Stimulated activated CD8-positive, alpha-beta memory T cell treated with anti-CD3 and anti-CD28 coated beads, Interleukin-4, amount 100 ng/mL, for 24 hours (primary cell): ENCODE data around the gene PLCB4.

Experiments used
- DNase-seq: peaks from one replicate; pipeline ENCODE4 v3.0.0-alpha.2; 2020; ENCODE audit warnings: low read depth

Gene PLCB4

DNA sequence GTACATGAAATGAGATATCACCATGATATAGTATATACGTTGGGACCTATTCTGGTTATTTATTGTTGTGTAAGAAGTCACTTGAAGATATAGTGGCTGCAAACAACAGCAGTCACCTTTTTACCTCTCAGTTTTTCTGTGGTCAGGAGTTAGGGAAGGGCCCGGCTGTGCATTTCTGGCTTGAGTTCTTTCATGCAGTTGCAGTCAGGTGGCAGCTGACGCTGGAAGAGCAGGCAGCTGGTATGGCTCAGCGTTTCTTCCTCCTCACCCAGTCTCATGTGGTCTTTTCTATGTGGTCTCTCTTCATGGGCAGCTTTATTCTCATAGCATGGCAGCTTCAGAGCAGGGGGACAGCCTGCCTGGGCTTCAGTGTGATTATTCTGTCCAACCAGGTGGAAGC lies 154.4 kb downstream of the PLCB4 start:
- DNase-seq, result no peak

DNA sequence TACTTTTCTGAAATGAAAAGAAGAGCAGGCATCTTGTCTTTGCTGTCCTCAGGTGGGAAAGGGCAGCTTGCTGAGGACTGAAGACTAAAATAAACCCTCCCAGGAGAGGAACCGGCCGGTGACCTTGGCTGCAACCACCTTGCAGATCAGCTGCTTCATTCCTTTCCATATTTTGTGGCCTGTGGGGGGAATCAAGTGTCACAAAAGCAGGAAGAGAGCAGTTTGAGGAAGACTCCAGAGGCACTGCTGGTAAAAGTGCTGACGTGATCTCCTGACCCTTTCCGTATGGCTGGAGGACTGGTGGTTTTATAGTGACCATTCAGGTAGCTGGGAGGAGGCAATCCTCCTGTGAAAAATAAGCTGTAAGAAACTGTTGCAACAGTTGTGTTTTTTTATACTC lies 157.0 kb downstream of the PLCB4 start:
- no peak for DNase-seq

DNA sequence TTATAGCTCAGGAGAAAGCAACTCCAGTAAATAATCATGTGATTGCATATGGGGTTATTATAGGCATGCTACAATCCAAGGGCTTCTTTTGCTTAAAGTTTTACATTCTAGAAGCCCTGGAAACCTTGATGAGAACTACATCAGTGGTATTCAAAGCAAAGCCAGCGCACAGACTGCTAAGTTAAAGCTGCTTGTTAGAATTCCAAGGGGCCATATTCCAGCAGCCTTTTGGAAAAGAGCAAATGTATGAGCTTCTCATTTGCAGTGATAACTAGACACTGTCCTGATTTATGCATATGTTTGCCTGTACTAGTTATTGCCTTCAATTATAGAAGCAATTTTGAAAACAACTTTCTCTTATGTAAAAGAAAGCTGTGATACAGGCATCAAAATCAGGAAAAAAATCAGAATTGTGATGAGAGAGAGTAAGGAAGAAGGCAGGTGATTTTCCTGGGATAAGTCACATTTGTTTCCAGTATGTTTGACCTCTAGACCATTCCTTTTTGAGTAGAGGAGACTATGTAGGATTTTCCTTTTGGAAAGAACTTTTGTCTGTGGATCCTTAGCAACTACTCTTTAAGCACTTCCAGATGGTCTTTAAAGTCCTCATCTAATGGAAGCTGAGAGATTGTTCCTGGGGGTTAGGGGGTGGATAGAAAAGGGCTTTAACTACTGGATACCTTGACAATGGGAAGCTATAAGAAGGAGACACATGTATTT lies 159.2 kb downstream of the PLCB4 start:
- no peak for DNase-seq

DNA sequence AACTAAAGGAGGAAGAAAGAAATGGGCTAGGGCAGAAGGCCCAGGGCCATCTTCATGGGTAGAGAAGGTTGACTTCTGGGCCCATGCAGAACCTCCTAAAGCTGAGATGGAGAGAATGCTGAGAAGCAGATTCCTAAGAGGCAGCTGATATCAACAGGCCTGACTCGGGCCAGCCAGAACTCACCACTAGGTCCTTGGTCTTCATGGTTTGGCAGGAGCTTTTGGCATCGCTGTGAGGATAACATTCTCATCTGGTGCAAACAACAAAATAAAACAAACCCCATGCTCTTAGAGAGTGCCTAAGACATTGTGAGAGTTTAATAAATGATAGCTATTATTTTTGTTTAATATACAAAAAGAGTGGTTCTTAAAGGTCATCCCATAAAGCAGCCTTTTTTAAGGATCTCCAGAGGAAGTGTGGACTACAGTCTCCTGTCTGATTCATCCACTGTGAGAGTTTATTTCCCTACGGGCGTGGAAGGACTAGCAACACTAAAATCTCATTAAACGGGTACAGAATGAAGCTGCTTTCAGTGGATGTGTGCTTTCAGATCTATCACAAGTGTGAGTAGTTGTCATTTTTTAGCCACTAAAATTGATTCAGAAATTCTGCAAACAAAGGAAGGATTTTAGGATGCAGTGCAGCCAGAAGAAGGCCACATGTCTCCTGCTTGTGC lies 160.0 kb downstream of the PLCB4 start:
- no peak for DNase-seq

DNA sequence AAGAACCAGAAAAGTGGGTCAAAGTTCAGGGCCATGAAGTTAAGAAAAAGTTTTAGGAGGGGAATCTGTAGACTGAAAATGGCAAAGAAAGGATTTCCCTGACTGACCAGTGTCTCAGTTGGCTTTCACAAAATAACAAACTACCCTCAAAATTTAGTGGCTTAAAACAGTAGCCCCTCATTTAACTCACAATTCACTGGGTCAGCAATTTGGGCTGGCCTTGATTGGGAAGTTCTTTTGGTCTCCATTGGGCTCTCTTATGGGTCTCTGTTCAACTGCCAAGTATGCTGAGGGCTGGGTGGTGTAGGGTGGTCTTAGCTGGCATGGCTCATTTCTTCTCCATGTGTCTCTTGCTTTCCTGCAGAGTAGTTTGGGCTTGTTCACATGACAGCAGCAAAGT lies 161.5 kb downstream of the PLCB4 start:
- DNase-seq, result no peak

DNA sequence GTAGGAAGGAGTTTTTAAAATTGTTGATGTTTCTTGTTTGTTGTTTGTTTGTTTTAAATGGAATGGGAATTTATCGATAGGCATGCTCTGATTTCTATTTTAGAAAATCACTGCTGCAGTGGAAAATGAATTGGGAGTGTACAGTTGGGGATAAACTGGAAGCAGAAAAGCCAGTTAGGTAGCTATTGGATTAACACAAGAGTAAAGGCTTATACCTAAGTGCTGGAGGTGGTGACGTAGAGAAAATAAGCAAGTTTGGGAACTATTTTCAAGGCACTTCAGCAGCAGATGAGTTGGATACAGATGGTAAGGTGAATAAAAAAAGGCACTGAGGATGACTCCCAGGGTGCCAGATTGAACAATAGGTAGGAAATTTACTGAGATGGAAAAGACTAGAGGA lies 164.9 kb downstream of the PLCB4 start:
- DNase-seq, result no peak

DNA sequence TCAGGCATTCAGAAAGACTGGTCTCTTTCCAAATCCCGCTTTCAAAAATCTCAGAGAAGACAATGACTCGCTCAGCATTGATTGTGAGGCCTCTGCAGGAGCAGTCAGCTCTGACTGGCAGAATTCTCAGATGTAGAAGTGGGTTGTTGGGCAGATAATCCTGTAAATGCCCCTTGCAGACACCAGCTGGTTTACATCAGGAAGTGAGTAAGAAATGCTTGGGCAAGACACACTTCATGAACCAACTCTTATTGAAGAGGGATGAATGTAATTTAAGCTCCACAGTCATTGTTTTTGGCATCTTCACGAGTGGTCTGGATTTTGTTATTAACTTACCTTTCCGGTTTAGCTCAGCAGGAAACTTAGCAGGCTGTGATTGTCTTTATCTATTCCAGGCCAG lies 166.6 kb downstream of the PLCB4 start:
- DNase-seq, result no peak

DNA sequence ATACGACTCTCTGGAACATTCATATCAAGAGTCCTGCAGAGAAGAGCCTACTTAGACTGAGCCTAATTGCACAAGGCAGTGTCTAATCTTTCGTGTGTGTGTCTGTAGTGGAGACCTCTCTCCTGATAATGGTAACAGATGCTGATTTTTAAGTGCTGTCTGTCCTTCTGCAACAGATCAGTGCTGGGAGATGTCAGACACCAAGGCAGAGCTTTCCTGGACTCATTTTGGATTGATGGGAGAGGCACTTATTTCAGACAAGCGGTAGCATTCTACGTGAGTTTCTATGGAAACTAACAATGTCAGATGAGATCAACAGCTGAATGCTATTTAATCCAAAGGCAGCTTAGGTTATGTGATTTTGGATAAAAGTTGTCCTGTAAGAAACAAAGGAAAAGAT lies 167.6 kb downstream of the PLCB4 start:
- DNase-seq, result no peak

DNA sequence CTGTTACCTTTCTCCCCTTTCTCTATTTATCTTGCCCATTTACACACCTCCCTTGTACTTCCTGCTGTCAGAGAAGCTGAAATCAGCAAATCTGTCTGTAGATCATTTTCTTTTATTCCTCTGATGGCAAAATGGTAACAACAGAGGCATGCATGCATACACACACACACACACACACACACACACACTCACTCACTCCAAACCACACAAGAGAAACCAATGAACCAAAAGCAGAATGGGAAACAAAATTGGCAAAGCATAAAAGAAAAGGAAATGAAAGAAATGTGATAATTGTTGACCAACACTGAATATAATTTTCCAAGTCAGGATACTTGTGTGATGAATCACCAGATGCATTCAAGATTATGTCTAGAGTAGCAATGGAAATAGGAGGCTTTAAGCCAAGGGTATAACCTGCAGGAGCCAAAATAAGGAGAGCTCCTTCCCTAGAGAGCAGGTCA lies 172.4 kb downstream of the PLCB4 start:
- DNase-seq, result no peak

DNA sequence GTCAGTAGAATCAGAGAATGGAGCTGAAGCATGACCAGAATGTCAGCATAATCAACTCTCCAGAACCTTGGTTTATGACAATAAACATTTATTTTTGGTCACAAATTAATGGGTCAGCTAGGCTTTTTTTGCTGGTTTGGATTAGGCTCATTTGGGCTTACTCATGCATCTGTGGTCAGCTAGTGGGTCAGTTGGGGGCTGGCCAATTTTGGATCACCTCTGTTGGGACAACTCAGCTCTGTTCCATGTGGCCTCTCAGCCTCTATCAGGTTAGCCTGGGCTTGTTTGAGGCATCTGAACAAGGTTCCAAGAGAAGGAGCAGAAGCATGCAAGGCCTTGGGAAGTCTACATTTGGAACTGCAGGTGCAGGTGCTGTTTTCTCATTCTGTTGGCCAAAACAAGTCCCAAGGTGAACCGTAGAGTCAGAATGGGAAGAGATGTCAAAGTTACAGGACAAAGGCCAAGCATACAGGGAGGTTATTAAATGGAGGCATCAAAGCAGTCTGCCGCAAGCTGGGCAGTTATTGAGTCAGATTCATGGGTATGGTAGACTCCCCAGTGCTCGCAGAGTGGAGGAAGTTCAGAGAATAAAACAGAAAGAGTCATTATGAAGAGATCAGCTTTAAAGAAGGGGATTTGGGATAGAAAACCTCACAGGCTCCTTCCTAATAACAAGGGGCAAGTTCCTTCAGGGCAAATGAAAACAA lies 173.0 kb downstream of the PLCB4 start:
- DNase-seq, result no peak

DNA sequence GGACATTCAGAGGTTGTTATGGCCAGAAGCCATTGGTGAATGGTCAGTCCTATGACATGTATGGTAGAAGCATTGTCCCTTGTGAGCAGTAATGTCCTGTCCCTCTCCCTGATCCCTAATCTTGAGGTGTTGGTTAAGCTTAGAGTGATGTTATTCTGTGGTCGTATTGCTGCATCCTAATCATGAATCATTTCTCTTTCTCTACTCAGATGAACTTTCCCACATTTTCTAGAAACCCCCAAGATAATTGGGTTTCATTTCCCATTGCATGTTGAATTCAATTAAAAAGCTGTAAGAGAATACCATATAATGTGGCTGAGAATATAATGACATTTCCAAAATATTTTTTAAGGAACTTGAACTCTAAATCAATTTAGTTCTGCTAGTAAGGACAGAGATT lies 175.1 kb downstream of the PLCB4 start:
- no peak for DNase-seq

DNA sequence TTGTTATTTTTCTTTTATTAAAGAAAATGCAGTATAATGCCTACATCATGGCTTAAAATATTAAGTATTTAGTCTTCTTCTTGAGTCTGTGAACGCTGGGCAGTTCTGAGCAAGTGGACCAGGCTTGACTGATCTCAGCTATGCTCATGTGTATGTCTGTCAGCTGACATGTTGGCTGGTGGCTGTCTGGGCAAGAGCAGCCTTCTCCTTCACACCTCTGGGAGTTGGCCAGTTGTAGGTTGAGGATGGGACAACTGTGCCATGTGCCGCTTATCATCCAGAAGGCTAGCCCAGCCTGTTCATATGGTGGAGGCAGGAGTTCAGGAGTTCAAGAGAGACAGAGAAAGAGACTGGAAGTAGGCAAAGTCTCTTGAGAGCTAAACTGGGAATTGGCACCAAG lies 175.9 kb downstream of the PLCB4 start:
- DNase-seq, result no peak

DNA sequence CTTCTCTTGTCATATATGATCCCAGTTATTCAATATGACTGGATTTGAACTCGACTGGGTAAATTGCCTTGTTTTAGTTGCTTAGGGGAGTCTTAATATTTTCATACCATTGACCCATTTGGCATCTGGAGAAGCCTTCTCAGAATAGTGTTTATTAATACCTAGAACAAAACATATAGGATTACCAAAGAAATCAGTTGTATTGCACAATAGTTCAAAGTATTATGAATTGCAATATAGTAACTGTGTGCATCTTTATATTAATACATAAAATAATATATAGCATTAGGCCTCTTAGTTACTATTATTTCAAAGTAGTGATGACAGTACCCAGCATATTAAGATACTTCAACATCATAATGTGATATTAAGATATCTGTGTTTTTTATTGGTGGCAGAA lies 177.8 kb downstream of the PLCB4 start:
- no peak for DNase-seq

DNA sequence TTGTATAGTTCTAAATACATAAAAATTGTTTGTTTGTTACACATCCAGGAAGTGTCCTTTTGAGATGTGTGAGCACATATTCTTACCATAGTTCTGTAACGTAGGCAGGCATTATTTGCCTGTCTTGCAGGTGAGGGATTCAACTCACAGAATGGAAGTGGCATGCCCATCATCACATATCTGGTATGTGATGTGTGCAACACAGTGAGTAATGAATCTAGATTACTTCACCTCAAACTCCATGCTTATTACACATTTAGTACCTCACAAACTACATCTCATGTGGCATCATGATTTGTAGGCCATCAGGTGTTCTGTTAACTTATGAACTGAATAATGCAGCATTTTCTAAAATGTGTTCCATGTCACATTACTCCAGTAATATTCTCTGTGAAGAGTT lies 181.6 kb downstream of the PLCB4 start:
- DNase-seq, result no peak

DNA sequence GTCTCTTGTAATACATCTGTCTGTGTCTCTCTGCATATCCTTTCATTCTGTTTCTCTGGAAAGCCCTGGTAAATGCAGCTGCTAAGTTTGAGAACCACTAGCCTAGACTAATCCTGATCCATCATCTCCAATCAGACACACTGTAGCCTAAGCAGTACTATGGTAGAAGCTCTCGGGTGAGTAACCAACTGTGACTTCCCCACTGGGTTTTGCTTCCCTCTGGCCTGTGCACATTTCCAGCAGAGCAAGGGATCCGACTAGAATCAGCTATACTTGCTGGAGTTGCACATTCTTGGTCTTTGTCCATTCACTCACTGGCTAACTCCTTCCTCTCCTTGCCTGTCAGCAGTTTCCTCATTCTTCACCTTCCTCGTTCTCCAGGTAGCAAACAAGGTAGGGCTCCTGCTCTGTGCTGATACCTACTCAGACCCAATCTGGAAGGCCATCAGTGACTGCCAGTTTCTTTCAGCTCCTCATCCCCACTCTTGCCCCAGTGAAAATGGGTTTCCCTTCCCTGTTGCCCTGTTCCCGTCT lies 184.2 kb downstream of the PLCB4 start:
- DNase-seq, result no peak

DNA sequence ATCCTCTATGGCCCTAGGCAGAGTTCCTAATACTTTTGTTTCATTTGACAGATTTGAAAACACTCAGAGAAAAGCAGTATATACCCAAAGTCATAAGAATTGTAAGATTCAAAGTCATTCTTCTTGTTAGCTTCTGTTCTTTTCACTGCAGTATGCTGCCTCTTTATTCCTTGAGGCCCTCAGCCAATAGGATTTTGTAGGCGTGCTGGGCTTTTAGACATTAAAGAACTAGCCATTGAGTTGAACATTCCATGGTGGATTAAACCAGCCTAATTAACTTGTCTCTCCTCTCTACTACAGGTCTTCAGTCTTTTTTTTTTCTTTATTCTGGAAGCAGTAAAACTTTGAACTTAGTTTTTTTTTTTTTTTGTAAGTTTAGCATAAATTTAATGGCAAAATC lies 186.3 kb downstream of the PLCB4 start:
- no peak for DNase-seq

DNA sequence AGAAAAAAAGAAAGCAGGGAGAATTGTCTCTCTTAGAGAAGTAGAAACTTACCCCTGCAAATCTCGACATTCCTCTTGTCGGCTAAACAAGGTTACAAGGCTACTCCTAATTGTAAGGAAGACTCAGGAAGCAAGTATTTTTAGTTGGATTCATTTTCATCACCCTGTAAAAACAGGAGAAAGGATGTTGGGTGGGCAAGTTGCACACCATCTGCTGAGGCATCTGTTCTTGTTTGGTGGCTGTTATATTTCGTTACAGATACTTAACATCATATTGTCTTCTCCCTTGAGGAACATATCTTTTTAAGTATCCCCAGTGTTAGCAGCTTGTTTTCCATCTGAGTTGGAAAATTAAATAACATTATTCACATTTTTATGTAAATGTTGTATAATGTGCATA lies 187.5 kb downstream of the PLCB4 start:
- DNase-seq, result no peak

DNA sequence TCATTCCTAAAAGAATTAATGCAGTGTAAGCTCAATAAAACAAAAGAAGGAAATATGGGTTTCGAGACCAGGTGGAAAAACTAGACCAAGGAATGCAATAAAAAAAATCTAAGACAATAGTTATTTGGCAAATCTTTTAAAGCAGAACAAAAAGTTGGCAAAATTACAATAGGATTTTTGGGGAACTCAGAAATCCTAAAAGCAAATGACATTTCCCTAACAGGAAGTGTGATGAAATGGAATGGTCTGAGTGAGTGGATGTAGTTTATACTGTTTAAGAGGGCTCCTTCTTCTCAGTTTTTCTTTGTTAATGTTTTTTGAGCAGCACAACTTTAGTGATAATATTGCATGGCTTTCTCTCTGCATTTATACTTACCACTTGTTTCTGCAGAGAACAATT lies 190.0 kb downstream of the PLCB4 start:
- DNase-seq, result no peak

DNA sequence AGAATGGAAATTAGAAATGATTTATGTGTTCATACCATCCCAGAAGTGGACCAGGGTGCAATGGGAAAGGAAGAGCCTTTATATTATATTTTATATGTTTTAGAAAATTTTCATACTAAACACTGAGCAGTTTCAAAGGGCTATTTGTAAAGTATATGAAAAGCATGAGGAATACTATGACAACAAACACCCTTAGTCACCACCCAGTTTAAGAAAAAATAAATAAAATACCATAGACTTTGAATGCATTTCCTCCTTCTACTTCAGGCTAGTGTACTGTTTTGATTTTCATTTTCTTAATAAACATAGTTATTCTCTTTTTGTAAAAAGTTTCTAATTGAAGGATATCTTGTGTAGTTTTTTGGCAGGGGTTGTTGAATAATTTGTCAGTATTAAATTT lies 191.1 kb downstream of the PLCB4 start:
- no peak for DNase-seq

DNA sequence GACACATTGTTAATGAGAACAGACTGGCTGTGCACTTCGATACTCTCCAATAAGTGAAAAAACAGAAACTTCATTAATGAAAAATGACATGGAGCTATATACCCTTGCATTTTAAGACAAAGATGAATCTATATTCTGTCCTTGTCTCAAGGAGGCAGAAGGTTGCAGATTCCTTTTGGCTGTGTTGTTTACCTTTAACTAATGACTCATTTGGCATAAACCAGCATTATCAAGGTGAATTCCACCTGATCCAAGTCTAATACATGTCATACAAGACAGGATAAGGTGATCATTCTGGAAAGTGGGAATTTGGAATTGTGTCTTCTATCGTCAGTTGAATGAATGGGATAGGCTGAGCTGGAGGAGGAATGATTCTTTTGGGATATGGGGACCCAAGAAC lies 192.9 kb downstream of the PLCB4 start:
- DNase-seq, result no peak

DNA sequence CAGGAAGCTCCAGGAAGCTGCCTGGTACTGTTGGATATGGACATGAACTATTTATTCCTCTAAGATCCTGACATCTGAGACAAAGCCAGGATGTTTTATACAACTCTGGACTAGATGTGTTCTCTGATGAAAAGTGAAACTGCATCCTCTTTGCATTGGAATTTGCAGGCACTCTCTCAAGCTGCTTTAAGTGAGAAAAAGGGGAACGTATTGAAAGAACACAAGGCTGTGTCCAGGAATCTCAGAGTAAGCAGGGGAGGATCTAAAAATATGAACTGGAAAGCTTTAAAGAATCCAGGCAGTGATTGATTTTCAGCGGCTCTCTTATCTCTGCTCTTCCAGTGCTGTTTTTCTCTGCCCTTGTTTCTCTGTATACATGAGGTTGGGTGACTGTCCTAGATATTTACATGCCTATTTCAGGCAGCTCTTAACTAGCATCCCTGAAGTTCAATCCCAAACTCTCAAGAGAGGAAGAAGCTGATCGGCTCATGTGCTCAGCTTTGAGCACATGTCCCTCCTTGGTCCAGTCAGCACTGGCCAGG lies 193.8 kb downstream of the PLCB4 start:
- no peak for DNase-seq

DNA sequence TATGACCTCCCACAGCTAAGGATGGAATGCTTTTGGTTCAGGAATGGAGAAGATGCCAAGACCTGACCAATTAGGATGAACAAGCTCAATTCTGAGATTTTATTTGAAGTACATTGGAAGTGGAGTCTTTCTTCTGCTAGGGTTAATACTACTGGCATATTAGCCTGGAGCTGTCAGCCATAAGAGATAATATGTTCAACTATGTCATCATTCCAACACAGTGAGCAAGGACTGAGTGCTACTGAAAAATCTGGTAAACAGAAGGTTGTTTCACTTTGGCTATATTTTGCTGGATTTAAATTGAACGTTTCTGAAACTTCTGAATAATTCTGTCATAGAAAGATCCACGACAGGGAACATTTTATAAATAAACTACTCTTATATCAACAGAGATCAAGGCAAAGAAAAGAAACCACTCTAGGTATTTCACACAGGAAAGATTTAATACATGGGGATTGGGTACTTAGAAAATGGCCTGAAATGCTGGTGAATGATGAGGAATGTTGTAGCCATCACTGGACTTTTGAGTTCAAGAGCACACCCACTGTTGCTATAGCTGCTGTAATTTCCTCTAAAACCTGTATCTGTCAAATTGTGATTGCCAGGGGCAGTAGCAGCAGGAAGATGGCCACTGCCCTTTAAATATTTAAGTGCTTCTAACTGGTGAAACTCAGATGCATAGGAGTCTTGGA lies 200.5 kb downstream of the PLCB4 start:
- DNase-seq, result no peak
